Esophagus squamous epithelium (tissue), 5 donors: Measurements from ENCODE around the gene FBXO22. TPM values are rescaled to one million over a fixed set of nuclear protein-coding genes. Genes with fewer than 3 reads are reported as not detected.
A peak's percentile ranks its signal among the peaks of the same experiment; 100 is the strongest.

Experiments
- DNase-seq: peaks from one replicate; lab custom pipeline; 2025; lab: John Stamatoyannopoulos, UW
- H3K27ac ChIP-seq, 4 donors: fragments of 200-600 bp; sonication (generic); one replicate each; pipeline ENCODE4 v1.5.1; 2016 to 2019; ENCODE audit warnings: mild to moderate bottlenecking in 1 of 4
- H3K27me3 ChIP-seq, 4 donors: fragments of 200-600 bp; sonication (generic); 1 replicate in 3 of 4; 2 replicates in 1 of 4; pipeline versions ENCODE4 v1.5.1 to v1.6.0; 2017 to 2021; ENCODE audit warnings: antibody characterized with exemption in 1 of 4
- H3K36me3 ChIP-seq, 3 donors: fragments of 200-600 bp; sonication (generic); one replicate each; pipeline ENCODE4 v1.5.1; 2016 to 2019
- H3K4me1 ChIP-seq, 3 donors: fragments of 200-600 bp; sonication (generic); one replicate each; pipeline ENCODE4 v1.5.1; 2017 to 2019
- H3K4me3 ChIP-seq, 4 donors: fragments of 200-600 bp; sonication (generic); 1 replicate in 3 of 4; 2 replicates in 1 of 4; pipeline ENCODE4 v1.5.1; 2016 to 2019; ENCODE audit warnings: mild to moderate bottlenecking in 2 of 4, moderate library complexity in 1 of 4
- H3K9me3 ChIP-seq, 3 donors: fragments of 200-600 bp; sonication (generic); one replicate each; pipeline ENCODE4 v1.5.1; 2016 to 2019
- POLR2A ChIP-seq, 4 donors: fragments of 450-650 bp; IDR thresholded peaks; one replicate each; pipeline ENCODE4 v1.6.1; 2017; ENCODE audit warnings: antibody characterized with exemption in 4 of 4, mild to moderate bottlenecking in 4 of 4, moderate library complexity in 3 of 4
- WGBS, 2 donors: methylation state at CpG; one replicate each; pipeline ENCODE4 v1.1.5; 2018; 5-methylcytosine and 5-hydroxymethylcytosine counted together
- intact Hi-C: fragments of 100-400 bp; cut with DNase I; formaldehyde crosslinking; loops from one replicate; pipeline ENCODE4 v1.15.0; 2022
- total RNA-seq, 4 donors: library from RNA; depleted of rRNA; stranded (reverse); fragments of >200 nt; gene quantifications; one replicate each; pipeline ENCODE4 v1.1.0, GENCODE V29; 2016
- TF ChIP-seq, protein P1 (sequence below), 6 experiments: fragments of 450-650 bp in 4 of 6; fragments of 200-600 bp in 2 of 6; sonication (generic) in 2 of 6; IDR thresholded peaks; one replicate each; pipeline ENCODE4 v1.5.1; 2016 to 2019; ENCODE audit warnings: antibody characterized with exemption in 6 of 6, mild to moderate bottlenecking in 4 of 6, moderate library complexity in 4 of 6
- donor health status: DM: yes; HTN: yes; CAD: no.

The FBXO22 gene
- total RNA-seq, 4 donors from 2014 or later: 5.6 to 18.9 (median 15.4) TPM

DNA sequence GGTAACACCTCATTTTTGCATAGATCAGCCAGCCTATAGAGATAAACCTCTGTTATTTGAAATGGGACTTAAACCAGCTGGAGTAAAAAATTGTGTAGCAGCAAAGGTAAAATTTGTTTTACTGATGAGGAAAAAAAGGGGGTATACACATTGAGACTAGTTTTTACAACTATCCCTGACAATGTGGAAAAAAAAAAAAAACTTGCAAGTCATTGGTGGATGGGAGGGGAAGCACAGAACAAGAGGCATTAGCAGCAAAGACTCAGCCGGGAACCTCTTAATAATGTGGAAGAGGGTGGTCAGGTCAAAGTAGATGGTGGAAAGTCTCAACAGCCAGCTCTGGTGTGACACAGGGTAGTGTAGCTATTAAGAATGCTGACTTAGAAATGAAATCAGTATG lies 14.5 kb downstream of the FBXO22 start:
- Histone ChIP-seq H3K9me3 (no peaks in the 10 kb centered on the region), H3K27ac (no peak overlapping the region), H3K36me3 (peaks cover 0 to 77% (median 0%) of the 10 kb centered on the region in 3 donors), H3K4me3 (no peak overlapping the region), H3K4me1 (peaks cover 5 to 14% (median 6%) of the 10 kb centered on the region in 3 donors), H3K27me3 (no peaks in the 10 kb centered on the region)
- WGBS, 2 donors: 82 to 100% methylated on average over 1 of the region's 1 CpG
- intact Hi-C loops: no loop called here
- no peak for TF ChIP-seq POLR2A (IDR thresholded peaks at IDR 0.05)
- TF ChIP-seq, protein P1, sequence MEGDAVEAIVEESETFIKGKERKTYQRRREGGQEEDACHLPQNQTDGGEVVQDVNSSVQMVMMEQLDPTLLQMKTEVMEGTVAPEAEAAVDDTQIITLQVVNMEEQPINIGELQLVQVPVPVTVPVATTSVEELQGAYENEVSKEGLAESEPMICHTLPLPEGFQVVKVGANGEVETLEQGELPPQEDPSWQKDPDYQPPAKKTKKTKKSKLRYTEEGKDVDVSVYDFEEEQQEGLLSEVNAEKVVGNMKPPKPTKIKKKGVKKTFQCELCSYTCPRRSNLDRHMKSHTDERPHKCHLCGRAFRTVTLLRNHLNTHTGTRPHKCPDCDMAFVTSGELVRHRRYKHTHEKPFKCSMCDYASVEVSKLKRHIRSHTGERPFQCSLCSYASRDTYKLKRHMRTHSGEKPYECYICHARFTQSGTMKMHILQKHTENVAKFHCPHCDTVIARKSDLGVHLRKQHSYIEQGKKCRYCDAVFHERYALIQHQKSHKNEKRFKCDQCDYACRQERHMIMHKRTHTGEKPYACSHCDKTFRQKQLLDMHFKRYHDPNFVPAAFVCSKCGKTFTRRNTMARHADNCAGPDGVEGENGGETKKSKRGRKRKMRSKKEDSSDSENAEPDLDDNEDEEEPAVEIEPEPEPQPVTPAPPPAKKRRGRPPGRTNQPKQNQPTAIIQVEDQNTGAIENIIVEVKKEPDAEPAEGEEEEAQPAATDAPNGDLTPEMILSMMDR (IDR thresholded peaks at IDR 0.05): no peak
- DNase-seq: no peak

DNA sequence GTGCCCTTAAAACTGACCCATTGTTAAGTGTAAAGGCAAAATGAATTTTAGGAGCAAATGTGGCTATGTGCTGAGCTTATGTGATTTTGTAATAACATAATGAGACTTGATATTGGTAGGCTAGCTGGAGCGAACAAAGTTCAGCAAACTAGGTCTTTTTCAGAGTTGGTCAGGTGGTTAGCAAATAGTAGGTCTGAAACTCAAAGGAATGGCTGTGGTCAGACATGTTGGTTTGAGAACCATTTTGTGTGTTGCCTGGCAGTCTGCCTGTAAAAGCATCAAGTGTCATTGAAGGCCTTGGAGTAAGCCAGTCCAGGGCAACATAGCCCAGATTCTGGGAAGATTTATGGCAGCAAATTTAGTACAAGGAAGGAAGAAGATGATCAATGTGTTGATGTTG lies 16.4 kb downstream of the FBXO22 start:
- DNase-seq: no peak
- TF ChIP-seq POLR2A (IDR thresholded peaks at IDR 0.05): no peak
- TF ChIP-seq, protein P1 (IDR thresholded peaks at IDR 0.05): no peak
- no peak overlapping the region for H3K4me3 ChIP-seq
- no peaks in the 10 kb centered on the region for H3K27me3 ChIP-seq
- peaks cover 0 to 69% (median 0%) of the 10 kb centered on the region in 3 donors for H3K36me3 ChIP-seq
- intact Hi-C loops: no loop called here
- H3K27ac ChIP-seq: no peak overlapping the region
- WGBS, 2 donors: 100% methylated on average over 1 of the region's 1 CpG
- no peaks in the 10 kb centered on the region for H3K9me3 ChIP-seq
- H3K4me1 ChIP-seq: peaks cover 5 to 18% (median 10%) of the 10 kb centered on the region in 3 donors

DNA sequence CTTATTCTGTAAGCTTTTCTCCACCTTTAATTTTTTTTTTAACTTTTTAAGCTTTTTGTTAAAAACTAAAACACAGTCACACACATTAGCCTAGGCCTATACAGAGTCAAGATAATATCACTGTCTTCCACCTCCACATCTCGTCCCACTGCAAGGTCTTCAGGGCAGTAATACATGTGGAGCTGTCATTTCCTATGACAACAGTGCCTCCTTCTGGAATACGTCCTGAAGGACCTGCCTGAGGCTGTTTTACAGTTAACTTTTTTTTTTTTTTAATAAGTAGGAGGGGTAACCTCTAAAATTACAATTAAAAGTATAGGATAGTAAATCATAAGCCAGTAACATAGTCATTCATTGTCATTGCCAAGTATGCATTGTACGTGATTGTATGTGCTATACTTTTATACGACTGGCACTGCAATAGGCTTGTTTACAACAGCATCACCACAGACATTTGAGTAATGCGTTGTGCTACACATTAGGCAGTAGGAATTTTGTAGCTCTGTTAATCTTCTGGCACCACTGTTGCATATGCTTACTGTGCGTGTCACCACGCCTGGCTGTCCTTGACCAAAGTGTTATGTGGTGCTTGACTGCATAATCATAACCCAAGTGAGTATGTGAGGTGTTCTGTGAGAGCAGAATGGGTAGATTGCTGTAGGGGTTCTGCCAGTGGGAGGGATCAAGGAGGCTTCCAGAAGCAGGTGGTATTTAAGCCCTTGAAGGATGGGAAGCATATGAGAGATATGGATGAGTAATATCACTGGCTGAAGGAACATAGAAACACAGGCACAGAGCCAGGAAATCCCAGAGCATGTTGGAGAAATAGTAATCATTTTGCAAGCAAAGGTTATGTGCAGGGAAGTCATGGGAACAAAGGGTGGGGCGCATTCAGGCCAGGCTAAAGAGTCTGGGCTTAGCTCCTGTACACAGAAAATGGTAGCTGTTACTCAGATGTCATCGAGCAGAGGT lies 18.3 kb downstream of the FBXO22 start:
- 54 to 73% methylated on average over 7 to 9 of the region's 9 CpGs for WGBS, 2 donors
- no peak for DNase-seq
- Histone ChIP-seq H3K4me3 (no peak overlapping the region), H3K27ac (peak overlapping the region in 1 of 4 donors; percentile 7), H3K27me3 (no peaks in the 10 kb centered on the region), H3K9me3 (no peaks in the 10 kb centered on the region), H3K4me1 (peaks cover 5 to 18% (median 10%) of the 10 kb centered on the region in 3 donors), H3K36me3 (peaks cover 0 to 67% (median 0%) of the 10 kb centered on the region in 3 donors)
- no peak for TF ChIP-seq POLR2A (IDR thresholded peaks at IDR 0.05)
- TF ChIP-seq, protein P1 (IDR thresholded peaks at IDR 0.05): peak in 2 of 6 experiments; percentile 8 to 43
- intact Hi-C loops: no loop called here

DNA sequence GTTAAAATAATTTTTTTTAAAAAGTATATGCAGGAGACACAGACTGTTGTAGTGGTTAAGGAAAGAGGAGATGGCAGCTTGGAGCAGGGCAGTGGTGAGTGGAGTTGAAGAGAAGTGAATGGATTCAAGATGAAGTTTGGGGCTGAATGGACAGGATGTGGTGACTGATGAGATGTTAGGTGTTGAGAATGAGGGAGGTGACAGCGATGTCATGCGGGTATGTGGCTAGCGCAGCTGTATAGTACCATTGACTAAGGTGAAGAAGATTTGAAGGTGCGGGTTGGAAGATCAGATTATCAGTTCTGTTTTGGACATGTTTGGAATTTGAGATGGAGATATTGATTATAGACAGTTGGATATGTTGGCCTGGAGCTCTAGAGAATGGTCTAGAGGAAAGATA lies 20.1 kb downstream of the FBXO22 start:
- no peak for DNase-seq
- Histone ChIP-seq H3K27me3 (no peaks in the 10 kb centered on the region), H3K4me3 (no peak overlapping the region), H3K36me3 (peaks cover 0 to 61% (median 0%) of the 10 kb centered on the region in 3 donors), H3K27ac (no peak overlapping the region), H3K9me3 (no peaks in the 10 kb centered on the region), H3K4me1 (peaks cover 5 to 18% (median 10%) of the 10 kb centered on the region in 3 donors)
- TF ChIP-seq, protein P1 (IDR thresholded peaks at IDR 0.05): no peak
- TF ChIP-seq POLR2A (IDR thresholded peaks at IDR 0.05): no peak
- WGBS, 2 donors: 95 to 98% methylated on average over 4 of the region's 4 CpGs
- intact Hi-C loops: no loop called here

DNA sequence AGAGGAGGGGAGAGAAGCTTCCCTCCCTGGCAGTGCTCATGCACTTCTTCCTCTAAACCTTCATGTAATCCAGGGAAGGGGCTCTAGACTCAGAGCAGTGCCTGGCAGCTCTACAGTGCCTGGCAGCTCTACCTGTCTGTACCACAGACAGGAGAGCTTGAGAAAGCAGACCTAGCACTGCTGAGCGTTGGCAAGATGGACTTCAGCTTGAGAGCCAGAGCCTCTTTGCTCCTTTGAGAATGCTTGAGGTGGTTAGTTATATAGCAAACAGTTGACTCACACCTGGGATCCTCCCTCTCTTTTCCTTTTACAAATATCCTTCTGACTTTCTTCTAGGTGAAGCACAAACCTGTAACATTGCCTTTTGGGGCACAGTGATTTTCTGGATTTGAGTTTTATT lies 20.9 kb downstream of the FBXO22 start:
- no peak for DNase-seq
- 50 to 100% methylated on average over 1 of the region's 1 CpG for WGBS, 2 donors
- TF ChIP-seq, protein P1 (IDR thresholded peaks at IDR 0.05): no peak
- no peak for TF ChIP-seq POLR2A (IDR thresholded peaks at IDR 0.05)

More for the DNA sequence above, 20.9 kb downstream of the FBXO22 start:
- H3K27ac ChIP-seq: no peak overlapping the region
- no peaks in the 10 kb centered on the region for H3K9me3 ChIP-seq
- peaks cover 0 to 53% (median 0%) of the 10 kb centered on the region in 3 donors for H3K36me3 ChIP-seq
- peaks cover 5 to 18% (median 10%) of the 10 kb centered on the region in 3 donors for H3K4me1 ChIP-seq
- H3K4me3 ChIP-seq: no peak overlapping the region
- no peaks in the 10 kb centered on the region for H3K27me3 ChIP-seq
- intact Hi-C loops: no loop called here
